GM18526 (cell line): ENCODE measurements around the gene COMP.

Experiments
- POLR2A ChIP-seq: IDR thresholded peaks from 3 replicates; pipeline ENCODE4 v1.6.1; 2011; ENCODE audit not compliant: insufficient read length; ENCODE audit errors: extremely low read depth

COMP gene

DNA sequence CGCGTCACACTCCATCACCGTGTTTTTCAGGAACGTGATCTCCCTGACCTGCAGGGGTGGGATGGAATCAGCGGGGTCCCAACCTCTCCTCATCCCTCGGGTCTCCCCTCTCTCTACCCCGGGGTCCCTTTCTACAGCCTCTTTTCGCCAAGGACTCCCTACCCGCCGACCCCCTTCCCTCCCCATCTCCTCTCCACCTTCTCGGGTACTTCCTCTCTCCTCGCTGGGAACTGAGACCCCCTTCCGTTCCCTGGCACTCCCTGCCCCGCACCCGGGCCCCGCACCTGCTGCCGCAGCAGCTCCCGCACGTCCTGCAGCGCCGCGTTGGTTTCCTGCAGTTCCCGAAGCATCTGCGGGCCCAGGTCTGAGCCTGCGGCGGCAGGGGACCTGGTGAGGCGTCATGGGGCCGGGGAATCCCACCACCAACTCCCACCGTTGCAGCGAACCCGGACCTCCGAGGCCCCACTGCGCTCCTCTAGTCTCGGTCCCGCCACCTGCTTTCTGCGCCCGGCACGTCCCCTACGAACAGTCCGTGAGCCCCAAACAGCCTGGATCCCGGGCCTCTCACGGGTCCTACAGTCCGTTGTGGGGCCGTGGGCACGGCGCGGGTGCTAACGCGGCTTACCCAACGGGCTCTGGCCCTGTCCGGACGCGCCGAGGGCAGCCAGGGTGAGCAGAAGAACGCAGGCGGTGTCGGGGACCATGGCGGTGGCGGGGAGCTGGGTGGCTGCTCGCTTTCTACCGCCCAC is at the start of gene COMP:
Gene COMP, minus strand, starts transcription at position 740 of the 749 bp plus-strand sequence. Its CDS starts 36 bp downstream, at position 704.
- TF ChIP-seq POLR2A, result no peak

DNA sequence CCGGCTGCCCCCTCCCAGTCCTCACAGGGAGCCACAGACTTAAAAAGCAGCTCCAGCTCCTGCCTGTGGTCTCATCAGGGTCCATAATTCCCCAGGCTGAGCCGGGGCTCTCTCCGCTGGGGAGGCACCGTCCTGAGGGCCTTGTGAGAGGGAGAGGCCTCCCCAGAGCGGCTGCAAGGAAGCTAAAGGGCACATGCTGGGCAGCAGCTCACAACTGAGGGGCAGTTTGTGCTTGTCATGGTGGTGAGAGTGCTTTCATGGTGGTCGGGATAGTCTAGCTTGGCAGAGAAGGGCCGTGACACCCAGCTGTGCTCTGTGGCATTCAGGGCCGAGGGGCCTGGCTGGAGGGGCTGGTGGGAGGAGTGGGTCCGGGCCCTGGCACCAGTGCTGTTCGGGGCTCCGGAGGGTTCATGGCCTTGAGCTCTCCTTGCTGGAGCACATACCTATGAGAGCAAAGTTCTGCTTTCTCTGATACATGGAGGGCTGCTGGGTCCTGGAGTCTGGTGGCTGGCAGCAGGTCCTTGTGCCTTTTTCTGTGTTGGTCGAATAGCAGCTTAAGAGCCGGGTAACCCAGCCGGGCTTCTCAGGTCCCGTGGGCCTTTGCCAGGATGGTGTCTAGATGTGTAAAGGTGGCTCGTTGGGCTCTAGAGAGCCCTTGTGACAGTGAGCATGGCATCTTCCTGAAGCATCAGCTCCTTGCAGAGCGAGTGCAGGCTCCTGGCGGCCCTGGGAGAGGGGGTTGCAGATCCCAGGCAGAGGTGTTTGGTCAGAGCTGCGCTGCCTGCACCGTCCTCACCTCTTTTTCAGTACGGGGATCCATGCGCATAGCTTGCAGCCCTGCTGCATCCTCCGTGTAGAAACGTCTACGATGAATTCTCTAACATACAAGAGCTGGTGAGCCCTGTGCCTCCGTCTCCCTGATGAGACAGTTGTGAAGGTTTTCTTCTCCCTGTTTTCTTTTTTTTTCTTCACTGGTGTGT is 49.5 kb upstream of the COMP start:
- no peak for TF ChIP-seq POLR2A

DNA sequence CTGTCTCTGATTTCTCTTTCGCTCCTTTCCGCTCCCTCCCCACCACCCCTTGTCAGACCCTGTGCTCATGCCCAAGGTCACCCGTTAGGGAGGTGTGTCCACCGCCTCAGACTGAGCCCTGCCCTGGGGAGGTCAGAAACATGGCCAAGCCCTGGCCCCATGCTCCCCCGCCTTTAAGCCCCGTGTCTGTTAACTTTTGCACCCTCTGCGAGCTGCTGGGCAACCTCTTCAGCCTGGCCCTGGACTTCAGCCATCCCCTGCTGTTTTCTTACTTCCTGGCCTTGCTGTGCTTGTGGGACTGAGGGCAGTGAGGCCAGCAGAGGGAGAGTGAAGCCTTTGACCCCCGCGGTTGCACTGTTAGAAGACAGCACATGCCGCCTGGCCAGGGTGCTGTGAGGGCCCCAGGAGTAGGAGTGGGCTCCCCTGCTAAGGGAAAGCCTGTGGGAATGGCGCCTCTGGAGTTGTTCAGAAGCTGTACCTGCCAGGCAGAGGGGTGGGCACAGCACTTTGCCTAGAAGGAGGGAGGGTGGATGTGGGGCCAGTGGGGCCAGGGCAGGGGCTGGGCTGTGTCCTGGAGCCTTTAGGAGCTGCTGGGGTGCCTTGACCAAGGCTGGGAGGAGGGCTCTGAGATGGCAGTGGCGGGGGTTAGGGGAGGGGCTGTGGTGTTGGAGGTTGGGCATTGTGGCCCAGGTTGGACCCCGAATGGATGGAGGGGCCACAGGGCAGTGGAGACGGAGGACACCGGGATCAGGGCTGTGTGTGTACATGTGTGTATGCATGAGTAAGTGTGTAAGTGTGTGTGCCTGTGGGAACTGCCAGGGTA is 48.6 kb upstream of the COMP start:
- TF ChIP-seq POLR2A, result no peak

DNA sequence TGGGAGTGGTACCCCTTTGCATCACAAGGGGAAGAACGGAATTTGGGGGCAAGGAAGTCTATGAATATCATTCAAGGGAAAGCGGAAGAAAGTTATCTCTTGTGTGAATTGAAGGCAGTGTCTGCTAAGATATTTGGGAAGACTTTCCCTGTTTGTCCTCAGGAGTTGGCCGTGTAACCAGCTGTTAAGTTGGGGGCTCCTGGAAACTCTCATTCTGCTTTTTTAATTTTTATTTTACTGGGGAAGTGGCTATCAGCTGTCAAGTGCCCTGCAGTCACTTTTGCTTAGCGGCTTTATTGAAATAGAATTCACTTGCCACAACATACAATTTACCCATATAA is 43.5 kb upstream of the COMP start:
- TF ChIP-seq POLR2A, result no peak

DNA sequence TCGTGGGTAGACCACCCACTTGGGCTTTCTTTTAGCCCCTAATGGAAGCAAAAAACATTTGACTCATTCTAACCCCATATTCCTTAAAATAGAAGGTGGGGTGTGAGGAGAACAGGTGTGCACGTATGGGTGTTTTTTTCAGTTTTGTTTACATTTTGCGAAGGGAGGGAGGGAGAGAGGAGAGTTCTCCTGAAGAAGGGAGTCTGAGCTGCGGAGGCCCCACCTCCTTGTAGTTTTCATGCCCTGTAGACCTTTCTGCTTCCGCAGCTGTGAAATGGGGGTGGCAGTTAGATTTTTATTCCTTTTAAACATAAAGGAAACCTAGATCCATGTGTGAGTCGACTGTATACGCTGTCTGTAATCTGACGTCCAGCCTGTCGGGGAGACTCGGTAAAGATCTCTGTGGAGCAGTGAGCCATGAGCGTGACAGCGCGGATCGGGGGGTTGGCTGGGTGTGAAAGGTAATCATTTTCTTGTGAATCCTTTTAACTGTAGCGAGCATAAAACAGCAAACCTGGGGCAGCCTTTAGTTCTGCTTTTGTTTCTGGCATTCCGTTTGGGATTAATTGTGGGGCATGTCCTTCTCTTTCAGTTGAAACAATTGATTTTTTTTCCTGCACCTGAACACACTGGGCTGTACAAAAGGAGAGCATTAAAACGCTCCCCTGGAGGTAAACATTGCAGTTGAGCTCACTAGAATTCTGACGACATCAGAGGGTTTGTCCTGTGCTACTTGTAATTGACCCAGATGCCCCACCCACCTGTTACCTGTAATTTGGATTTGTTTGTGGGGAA is 42.9 kb upstream of the COMP start:
- TF ChIP-seq POLR2A, result no peak

DNA sequence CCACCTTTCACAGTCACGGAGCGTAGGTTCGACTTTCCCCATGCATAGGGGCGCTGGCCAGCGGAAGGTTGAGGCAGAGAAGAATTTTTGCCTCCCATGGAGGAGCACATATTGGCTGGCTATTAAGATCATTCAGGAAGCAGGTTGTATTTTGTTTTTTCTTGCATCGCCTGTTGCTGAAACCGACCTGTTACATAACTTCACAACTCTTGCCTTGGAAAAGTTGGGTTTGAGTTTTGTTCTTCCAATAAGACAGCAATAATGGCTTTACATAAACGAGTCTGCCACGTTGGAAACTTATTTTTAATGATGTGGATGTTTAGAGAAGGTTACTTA is 42.0 kb upstream of the COMP start:
- no peak for TF ChIP-seq POLR2A

DNA sequence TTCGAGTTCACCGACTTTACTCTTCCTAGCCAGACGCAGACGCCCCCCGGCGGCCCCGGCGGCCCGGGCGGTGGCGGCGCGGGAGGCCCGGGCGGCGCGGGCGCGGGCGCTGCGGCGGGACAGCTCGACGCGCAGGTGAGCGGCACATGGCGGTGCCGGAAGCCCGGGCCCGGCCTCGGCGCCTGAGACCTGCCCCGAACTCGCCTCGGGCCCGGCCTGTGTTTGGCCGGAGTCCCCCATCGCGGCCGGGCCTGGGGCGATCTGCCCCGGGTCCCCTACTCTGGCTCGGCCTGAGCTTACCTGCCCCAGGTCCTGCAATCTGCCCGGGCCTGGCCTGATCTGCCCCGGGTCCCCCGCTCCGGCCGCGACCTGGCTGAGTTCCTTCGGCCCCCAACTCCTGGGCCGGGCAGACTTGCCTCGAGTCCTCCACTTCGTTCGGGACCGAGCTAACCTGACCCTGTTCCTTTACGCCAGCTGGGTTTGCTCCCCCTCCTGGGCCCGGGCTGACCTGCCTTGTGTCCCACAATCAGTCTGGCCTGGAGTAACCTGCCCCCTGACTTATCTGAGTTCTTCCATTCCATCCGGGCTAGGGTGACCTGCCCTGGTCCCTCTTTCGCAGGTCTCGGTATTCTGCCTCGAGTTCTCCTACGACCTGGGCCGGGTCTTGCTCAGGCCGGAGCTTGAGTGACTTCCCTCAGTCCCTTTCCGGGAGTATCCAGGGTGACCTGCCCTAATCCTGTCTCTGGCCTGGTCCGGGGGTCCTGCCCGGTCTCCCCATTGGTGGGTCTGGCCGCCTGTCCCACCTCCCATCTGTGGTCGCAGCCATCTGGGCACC is 41.4 kb upstream of the COMP start:
- TF ChIP-seq POLR2A, result no peak

DNA sequence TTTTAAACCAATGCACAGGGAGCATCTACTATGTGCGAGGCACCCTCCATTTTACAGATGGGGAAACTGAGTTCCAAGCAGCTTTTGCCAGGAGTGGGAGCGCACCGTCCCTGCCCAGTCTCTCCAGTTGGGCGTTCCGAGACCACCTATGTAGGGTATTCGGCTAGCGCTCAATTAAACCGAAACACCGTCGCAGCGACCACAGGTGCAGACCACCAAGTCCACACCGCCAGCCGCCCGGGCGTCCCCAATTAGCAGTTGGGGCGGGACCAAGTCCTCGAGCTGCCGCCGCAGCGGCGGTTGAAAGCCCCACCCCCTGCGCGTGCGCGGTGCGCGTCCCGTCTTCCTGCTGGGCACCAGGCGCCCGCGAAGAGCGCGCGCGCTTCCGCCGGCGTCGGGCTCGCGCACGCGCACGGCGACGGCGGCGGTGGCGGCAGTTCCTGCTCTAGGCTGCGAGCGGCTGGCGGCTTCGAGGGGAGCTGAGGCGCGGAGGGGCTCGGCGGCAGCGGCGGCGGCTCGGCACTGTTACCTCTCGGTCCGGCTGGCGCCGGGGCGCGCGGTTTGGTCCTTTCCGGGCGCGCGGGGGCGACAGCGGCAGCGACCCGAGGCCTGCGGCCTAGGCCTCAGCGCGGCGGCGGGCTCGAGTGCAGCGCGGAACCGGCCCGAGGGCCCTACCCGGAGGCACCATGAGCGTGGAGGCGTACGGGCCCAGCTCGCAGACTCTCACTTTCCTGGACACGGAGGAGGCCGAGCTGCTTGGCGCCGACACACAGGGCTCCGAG is 40.6 kb upstream of the COMP start, which contains the start of gene UPF1:
Gene UPF1, plus strand, starts transcription at position 436 of the 782 bp plus-strand sequence. Its CDS starts 251 bp downstream, at position 687.
- peak; percentile 95 for TF ChIP-seq POLR2A

DNA sequence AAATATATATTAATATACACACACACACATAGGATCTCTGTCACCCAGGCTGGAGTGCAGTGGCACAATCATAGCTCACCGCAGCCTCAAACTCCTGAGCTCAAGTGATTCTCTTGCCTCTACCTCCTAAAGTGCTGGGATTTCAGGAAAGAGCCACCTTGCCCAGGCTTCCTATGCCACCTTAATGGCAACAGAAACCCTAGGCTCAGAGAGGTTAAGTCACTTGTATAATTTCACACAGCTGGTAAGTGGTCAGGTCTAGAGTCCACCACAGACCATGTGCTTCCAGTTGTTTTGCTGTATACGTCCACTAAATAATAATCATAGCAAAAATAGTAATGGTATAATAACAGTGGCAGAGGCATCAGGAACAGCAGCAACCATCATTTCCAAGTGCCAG is 39.4 kb upstream of the COMP start:
- TF ChIP-seq POLR2A, result no peak

DNA sequence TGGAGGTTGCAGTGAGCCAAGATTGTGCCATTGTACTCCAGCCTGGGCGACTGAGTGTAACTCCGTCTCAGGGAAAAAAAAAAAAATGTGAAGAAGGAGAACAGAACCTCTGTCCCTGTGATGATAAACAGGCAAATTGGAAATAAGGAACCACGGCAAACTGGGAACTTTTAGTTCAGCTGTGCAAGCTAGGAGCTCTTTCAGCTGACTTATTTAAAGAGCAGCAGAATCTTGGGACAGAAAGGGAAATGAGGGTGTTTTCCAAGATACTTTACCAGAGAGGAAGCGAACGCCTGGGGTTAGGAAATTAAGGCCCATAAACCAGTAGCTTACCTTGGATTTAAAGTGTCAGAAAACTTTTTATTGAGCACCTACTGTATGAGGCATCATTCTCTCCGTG is 37.7 kb upstream of the COMP start:
- TF ChIP-seq POLR2A, result no peak

DNA sequence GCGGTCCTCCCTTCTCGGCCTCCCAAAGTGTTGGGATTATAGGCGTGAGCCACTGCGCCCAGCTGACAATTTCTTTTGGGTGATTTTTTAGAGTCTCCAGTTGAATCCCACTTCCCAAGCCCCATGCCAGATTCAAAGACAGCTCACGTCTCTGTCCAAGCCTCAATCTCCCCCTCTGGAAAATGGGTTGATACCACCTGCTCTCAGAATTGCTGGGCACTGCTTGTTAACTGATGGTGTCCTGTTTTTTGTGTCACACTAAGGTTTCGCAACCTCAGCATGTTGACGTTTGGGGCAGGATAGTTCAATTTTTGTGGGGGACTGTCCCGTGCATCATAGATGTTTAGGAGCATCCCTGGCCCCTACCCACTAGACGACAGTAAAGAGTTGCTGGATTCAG is 26.5 kb upstream of the COMP start:
- no peak for TF ChIP-seq POLR2A

DNA sequence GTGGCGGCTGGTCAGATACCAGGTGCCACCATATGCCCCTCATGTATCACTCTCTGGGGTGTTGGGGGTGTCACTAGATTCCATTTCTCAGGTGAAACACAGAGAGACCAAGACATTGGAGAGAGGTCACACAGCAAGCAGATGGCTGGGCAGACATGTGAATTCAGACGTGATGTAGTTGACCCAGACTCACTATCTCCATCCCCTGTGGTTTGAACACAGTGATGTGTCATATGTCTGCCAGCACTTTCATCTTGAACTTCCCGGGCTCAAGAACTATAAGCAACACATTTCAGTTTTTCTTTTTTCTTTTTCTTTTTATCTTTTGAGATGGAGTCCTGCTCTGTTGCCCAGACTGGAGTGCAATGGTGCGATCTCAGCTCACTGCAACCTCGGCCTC is 24.6 kb upstream of the COMP start:
- no peak for TF ChIP-seq POLR2A

DNA sequence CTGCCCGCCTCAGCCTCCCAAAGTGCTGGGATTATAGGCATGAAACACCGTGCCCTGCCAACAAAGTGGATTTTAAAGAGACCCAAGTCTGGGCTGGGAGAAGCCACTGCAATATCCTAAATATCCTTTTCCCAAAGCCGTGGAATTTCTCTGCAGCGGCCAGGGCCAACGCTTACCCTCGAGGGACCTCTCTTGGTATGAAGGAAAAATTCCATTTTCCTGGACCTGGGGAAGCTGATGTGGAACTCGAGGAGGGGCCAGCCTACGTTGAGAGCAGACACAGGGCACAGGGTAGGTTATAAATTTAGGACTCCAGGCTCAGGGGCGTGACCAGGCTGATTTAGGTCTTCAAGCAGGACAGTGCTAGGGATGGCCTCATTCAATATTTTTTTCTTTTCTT is 23.0 kb upstream of the COMP start:
- no peak for TF ChIP-seq POLR2A
